GM10847 (cell line): Measurements from ENCODE around the gene NFIA.

Experiments
- POLR2A ChIP-seq: IDR thresholded peaks from 2 replicates; pipeline ENCODE4 v1.6.1; 2011; ENCODE audit not compliant: insufficient read length; ENCODE audit errors: extremely low read depth

NFIA gene

DNA sequence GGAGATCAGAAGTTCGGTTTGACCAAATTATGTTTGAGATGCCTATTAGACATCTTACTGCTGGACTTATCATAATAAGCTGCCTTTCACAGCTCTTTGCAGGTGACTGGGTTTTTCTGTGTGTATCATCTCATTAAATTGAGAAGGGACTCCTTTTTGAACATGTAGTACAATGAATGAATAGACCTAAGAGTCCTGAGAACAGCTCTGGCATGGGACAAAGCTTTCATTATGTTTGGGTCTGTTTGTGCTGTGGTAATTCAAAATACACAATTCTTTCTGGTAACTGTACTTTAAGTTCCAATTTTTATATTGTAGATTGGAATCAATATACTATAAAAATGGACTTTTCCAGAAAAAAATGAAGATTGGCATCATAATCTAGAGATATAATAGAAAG is 330.2 kb downstream of the NFIA start:
- TF ChIP-seq POLR2A: no peak

GRCh38 chr1:61419196-61419595 is 336.8 kb downstream of the NFIA start:
- no peak for TF ChIP-seq POLR2A

- no peak for TF ChIP-seq POLR2A
Observed at GRCh38 chr1:61419657-61420056, 337.3 kb downstream of the NFIA start.

GRCh38 chr1:61420243-61420642 is 337.9 kb downstream of the NFIA start:
- TF ChIP-seq POLR2A: no peak

DNA sequence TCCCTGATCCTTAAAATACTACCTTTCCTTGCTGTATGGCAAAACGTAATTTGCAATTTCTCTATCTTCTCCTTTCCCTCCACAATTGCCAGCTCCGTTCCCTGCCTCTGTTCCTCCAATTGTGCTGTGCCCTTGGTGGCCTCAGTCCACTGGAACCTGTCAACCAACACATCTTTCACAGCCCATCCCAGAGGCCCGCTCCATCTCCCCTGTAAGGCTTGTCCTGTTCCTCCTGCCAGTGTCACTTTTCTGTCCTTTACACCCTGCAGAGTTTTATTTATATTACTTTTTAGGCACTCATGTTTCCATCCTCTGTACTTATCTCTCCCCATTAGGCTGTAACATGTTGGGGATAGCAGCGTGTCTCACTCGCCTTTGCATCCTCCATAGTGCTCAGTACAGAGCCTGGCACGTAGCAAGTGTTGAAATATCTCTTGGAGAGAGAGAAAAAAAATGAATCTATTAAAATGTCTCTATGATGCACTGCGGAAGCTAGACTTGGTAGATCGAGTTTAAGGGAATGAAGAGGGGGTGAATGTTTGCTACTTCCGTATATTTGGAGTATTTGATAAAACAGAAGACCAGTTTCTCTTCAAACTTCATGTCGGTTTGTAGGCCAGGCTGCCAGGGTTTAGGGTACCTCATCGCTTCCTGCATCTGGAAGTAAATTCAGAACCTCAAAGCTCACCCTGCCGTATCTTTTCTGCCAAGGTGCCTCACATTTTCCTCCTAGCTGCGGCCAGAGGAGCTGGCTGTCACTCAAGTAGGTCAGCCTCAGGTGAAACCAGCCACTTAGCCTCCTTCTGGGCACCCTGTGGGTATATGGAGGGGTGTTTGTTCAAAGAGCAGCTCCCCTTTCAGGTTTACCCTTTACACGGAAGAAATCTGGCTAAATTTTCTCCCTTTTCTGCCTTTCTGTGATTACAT is 338.8 kb downstream of the NFIA start:
- no peak for TF ChIP-seq POLR2A

DNA sequence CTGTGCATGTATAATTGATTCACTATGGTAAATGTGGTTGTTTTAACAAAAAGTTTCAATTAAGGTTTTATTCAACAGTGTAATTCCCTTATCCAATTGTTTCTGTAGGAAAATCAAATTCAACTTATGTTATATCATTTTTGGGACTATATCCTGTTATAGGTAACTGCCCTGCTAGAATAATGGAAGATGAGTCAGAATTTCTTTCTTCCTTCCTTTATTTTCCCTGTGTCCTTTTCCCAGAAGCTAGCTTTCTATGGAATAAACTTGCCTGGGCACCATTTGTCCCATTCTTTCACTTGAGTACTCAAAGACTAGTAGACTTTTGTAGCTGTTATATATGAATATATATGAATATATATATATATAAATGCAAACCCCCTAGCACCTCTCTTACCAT is 341.3 kb downstream of the NFIA start:
- no peak for TF ChIP-seq POLR2A

DNA sequence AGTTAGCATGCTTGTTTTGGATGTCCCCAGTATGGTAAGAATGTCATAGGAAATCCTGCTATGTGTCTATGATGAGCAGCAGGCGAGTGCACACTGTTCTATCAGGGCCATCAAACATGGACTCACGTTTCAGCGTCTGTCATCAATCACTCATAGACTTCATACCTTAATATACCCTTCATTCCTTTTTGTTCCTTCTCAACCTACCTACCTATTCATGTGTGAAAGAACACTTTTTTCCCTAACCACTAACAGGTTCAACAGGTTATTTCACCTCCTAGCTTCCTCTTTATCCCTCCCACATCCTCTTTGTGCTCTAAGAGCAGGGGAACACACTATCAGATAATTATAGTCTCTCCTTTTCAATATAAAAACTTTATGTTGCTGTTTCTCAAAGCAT is 342.0 kb downstream of the NFIA start:
- no peak for TF ChIP-seq POLR2A

DNA sequence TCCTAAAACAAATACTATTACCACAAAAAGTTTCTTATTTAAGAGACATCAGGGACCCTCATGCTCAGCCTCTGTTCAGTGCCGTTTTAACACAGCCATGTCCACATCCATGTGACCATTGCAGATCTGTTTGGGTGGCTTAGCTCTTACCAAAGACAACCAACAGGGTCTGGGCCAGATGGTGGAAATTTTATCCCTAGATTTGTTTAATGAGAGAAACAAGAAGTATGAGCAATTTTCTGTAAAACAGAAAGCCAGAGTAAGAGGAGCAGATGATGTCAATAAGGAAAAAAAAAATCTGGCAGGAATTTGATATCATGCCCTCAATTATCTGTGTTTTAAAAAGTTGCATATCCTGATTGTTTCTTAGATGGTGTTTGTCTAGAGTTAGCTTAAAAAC is 342.7 kb downstream of the NFIA start:
- TF ChIP-seq POLR2A: no peak

DNA sequence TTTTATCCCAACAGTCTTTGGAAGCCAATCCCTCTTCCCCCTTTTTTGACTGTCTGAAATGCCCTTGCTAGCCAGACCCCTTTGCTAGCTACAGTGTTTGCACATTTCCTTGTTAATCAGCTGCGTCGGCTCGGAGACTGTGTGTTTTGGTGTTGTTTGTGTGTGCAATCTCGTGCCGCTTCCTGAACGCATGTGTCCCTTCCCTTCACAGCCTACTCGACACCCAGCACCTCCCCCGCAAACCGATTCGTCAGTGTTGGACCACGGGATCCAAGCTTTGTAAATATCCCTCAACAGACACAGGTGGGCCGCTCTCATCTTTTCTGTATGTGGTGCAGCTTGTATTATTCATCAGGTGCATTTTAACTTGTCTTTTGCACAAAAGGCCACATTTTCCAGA is 343.9 kb downstream of the NFIA start:
- TF ChIP-seq POLR2A: no peak

DNA sequence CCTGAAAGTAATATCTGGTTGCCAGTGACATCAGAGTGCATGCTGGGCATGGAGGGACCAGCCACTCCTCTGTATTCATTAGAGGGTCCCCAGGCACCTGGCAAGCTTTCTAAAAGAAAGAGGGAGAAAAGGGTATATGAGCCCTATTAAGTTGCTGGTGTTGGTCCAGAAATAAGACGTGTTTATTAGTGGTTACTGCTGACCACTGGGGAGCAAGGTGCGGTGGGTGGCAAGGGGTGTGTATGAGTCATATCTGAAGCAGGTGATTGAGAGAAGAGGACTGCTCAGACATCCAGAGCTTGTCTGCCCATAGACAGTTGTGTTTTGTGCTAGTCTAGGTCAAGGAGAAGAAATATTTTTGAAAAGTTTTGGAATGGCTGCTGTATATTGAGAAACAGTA is 344.5 kb downstream of the NFIA start:
- TF ChIP-seq POLR2A: no peak

- TF ChIP-seq POLR2A: no peak
Observed at GRCh38 chr1:61427510-61427909, 345.1 kb downstream of the NFIA start.

- TF ChIP-seq POLR2A: no peak
Observed at GRCh38 chr1:61428146-61428545, 345.8 kb downstream of the NFIA start.

GRCh38 chr1:61432616-61433388 is 350.4 kb downstream of the NFIA start:
- TF ChIP-seq POLR2A: no peak

- TF ChIP-seq POLR2A: no peak
Observed at GRCh38 chr1:61433646-61434045, 351.3 kb downstream of the NFIA start.

DNA sequence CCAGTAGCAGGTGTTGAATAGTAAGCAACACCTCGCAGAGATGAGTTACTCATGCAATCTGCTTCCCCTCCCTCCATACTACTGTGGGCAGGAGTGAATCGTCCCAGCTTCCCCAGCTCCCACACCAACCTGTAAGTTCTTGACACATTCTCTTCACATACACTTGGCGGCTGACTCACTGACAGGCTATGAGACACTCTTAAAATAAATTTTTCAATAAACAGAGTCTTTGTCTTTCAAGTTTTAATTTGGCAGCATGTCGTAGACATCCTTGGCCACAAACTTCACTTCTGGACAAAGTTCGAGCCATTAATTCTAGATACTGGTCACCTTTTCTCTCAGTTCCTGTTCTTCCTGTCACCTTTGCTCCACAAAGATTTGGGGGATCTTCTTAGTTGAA is 351.9 kb downstream of the NFIA start:
- no peak for TF ChIP-seq POLR2A

GRCh38 chr1:61435226-61435625 is 352.9 kb downstream of the NFIA start:
- no peak for TF ChIP-seq POLR2A

DNA sequence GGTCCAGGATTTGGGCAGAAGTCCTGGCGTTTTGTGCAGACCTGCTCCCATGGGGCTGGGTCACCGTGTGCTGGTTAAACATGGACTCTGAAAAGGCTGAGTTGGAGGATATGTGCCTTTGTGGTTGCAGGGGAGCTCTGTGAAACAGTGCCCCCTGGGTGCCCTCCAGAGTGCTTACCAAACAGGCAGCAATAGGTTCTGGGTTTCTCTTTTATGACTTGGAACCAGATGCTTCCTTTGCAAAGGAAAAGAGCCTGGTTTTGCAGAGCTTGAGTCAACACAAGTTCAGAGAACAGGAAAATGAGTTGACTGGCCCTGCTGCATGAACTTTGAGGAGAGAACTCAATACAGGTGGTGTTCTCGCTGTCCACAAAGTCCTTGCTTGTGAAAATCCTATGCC is 353.7 kb downstream of the NFIA start:
- no peak for TF ChIP-seq POLR2A

- no peak for TF ChIP-seq POLR2A
Observed at GRCh38 chr1:61436491-61437120, 354.2 kb downstream of the NFIA start.
